Stimulated activated CD4-positive, alpha-beta T cell treated with anti-CD3 and anti-CD28 coated beads, Interleukin-12 subunit alpha, Interleukin-12 subunit beta, amount 100 ng/mL, for 4 hours (primary cell): ENCODE data around the gene ANO2.
"Not testable (repeated sequence)": the region's sequence is repeated elsewhere in the genome, so short reads cannot be mapped to it uniquely, and the experiment has no call there.

Experiments used
- DNase-seq: peaks from one replicate; pipeline ENCODE4 v3.0.0-alpha.2; 2020

ANO2 gene

DNA sequence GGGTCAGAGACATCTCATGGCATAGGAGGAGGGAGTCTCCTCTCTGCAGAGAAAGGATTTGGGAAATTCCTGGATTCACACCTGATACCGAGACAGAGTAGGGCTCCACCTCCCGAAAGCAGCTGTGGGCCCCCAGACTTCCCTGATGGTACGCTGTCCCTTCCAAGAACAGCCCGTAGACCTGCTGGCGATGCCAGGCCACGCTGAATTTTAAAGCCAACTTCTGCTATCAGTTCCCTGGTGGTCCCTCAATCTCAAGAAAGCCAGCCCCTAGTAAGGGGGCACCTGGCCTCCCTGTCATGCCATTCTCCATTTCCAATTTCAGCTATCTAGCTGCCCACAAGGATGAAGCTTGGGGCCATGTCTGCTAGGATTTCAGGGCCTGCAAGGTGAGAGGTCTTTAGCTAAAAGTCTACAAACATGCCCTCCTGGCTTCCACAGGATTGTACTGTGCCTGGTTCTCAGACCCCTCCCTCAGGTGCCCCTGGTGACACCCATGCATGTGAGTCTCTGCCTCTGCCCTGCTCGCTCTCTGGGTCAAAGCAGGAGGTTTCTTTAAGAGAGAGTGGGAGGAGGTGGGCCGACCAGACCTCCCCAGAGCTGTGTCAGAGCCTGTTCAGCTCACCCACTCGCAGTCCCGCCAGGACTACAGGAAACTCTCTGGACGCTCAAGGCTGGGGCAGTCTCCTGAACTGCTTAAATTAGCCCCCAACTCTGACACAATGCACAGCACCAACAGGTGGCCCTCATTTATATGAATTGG is 30.5 kb downstream of the ANO2 start:
- no peak for DNase-seq

DNA sequence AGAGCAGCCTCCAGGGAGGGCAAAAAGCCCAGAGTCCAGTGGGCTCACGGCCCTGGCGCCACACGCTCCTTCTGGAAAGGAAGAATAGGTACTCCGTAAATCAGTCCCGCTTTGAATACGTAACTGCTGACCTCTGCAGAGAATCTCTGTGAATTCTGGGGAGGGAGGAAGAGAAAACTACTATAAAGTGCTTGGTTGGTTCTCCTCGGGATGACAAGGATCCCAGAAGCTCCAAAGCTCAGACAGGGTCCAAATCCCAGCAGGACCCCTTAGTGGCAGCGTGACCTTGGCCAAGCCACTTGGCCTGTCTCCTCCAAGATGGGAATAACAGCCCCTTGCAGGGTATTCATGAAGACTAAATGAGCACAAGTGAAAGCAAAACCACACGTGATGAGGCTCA is 31.7 kb downstream of the ANO2 start:
- DNase-seq = no peak

DNA sequence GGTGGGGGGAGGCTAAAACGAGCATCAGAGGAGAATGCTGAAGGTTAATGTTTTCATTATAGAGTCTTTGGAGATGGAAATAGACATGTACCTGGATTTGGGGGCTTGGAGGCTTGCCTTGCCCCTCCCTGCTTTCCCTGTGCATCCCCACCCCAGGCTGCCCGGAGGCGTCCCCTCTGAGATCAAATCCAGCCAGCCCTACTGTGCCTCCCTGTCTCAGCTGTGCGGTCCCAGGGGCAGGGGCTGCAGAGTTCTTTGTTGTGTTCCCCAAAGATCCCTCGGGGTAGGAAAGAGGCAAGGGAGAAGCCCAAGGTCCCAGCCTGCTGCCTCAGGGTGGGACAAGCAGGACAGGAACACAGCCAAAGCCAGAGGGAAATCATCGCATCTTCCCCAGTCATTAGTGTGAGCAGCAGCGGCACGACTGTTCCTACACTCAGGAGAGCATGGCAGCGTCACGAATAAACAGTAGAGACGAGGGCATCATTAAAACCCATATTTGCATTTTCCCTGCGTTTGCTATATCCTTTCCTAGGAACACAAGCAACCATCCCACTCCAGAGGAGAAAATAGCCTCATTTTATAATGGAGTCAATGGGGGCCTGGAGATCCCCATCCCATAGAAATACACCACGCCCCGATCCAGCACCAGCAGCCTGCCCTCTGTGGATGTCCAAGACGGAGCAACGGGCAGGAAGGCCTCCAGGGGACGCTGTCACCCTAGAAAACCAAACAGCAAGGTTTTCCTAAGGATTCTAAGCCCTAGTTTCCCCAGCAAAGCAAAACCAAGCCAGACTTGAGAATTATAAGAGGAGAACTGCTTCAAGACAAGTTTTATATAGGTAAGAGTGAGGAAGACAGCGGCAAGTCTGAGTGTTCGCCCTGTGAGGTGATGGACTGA is 32.4 kb downstream of the ANO2 start:
- DNase-seq = no peak

DNA sequence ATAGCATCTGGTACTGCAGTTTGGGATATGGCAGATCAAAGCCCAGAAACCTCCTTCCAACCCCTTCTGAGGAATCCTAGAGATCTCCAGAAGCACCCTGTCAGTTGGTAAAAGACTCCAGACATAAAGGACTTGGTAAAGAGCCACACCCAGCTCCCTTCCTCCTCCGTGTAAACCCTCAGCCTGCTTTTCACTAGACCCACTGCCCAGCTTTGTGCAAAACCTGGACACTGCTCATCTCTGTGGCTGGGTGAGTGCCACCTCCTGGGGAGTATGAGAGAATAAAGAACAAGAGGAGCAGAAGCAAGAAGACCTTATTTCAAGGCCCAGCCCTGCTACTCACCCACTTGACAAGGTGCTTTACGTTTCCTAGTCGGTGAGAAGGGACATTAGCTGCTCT is 33.0 kb downstream of the ANO2 start:
- no peak for DNase-seq

DNA sequence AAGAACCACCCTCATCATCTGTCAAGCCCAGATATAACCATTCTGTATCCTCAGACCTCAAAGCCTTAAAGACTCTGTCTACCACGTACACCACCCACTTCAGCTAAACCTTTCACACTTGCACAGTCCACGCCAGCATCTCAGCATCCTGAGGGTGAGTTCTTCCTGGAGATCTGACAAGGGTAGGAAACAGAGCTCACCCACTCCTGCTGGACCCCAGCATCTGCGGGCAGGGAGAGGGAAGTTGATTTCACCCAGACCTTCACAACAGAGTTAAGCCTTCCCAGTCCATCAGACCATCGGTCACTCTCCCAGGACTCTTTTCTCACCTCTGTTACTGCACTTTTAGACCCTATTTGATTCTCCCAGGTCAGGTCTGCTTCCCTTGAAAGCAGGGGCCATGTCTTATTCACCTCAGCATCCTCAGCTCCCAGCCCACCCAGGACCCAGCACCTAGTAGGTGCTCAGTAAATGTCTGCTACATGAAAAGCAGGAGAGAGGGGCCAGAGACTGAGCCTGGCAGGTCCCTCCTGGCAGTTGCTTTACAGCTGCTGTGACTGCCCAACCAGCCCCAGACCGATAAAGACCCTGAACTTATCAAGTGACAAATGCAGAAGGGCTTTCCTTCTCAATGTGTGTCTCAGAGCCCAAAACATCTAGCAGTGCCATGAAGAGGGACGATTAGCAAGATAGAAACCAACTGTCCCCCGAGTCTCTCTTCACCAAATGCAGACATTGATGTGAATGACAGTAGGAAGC is 34.1 kb downstream of the ANO2 start:
- no peak for DNase-seq

DNA sequence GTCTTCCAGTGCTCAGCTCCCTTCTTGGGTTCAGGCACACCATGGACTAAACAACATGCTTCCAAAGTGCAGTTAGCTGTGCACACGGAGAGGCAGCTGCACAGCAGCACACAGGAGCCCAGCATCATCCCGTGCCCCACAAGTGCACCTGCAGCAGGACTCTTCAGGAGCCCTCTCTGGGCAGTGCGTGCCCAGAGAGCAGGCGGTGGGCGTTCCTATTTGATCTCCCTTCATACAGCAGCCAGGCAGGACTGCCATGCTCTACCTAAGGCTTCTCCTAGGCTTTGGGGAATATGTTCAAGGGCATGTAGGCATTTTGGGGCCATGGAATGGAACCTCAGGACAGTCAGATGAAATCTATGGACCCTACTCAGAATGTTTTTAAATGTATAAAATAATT is 35.5 kb downstream of the ANO2 start:
- DNase-seq = no peak

DNA sequence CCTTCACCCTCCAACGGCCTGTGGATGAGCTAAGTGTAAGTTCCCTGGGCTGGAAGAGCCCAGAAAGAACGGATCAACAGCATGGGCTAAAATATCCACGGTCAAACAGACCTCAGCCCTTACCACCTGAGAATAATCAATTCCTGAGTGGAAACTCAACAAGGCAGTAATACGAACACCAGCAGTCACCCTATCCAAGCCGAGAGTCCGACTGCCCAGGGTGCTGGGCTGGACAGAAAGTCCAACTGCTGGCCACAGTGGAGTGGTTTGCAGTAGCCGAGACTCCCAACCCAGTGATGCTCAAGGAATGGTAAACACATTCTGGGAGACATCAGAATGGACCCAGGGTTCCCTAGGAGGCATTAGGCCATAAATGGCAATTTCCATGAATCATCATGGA is 36.8 kb downstream of the ANO2 start:
- DNase-seq = no peak

DNA sequence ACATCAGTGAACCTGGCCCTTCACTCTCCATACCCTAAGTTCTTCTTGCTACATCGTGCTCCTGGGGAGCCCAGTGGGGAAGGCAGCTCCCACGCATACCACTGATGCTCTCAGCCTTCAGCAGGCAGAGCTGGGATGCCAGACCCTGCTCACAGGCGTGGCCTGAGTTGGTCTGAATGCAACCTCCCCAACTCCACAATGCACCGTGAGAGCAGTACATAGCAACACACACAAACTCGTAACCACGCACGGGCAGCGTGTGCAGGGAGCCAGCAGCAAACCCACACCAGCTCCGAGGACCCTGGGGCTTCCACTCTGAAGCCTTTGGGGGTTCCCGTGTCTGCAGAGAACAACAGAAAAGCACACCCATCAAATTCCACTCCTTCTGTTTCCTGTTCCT is 37.3 kb downstream of the ANO2 start:
- DNase-seq = no peak

DNA sequence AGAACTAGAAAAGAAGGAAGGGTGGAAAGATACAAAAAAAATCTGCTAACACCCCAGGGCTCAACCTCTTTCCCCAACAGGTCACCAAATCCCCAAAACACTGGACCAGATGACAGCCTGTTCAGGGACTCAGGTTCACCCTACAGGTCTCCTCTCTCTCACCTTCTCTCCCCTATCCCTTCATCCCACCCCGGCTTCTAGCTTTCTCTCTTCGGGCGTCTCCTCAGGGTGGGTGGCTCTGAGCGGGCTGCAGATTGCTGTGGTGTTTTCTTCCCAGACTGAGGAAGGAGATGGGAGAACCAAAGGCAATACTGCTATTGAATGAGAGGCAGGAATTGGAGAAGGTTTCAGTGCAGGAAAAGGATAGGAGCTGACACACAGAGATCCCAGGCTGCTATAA is 39.3 kb downstream of the ANO2 start:
- no peak for DNase-seq

DNA sequence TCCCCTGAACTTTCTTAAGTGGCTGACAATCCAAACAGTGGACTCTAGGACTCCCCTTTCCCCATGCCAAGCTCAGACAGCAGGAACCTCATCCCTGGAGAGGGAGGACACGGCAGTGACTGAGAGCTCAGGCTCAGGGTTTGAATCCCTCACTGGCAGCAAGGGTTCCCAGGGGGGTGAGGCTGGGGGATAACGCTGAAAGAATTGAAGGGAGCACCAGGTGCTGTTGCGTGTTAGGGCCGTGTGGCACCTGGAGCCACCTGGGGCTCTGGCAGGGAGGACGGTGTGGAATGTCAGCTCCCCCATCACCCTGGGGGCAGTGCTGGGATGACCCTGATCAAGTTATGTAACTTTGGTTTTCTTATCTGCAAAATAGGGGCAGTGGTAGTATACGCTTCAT is 40.1 kb downstream of the ANO2 start:
- no peak for DNase-seq

DNA sequence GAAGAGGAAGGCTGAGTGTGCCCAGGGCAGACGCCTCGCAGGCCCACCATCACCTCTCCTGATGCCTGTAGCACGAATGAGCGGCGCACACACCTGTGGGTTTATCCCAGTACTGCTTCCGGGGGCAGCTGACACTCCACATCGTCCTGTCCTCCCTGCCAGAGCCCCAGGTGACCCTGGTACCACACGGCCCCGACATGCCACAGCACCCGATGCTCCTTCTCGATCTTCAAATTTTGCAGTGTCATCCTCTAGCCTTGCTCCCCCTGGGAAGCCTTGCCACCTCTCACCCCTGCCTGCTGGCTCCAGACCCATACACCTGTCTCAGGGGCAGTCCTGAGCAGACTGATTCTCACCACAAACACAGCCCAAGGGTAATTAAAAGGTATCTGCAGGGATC is 40.6 kb downstream of the ANO2 start:
- no peak for DNase-seq

DNA sequence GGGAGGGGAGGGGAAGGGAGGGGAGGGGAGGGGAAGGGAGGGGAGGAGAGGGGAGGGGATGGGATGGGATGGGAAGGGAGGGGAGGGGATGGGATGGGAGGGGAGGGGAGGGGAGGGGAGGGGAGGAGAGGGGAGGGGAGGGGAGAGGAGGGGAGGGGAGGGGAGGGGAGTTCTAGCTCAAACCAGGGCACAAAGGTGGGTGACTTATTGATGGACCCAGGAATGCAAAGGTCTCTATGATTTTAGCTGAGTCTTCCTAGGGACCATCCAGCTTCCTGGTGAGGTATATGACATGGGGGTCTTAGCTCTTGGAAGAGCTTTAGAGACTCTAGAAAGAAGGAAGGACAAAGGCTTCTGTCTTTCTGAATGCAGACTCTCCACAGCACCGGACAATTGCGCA is 42.3 kb downstream of the ANO2 start:
- no peak for DNase-seq

DNA sequence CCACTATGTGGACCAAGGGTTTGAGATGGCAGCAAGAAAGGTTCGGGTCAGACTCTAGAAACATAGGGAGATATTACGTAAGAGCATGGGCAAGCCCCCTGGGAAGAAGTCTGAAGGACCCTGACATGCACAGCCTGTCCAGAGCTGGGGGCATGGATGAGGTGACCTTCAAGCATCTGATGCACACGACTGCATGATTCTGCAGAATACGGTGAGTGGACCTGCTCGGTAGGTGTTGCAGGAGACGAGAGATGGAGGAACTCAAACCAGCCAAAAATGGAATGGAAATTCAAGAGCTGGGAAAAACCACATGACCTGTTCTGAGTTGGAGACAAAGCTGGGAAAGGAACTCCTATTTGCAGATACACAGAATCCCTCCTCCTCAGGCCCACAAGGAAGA is 43.6 kb downstream of the ANO2 start:
- DNase-seq = no peak

DNA sequence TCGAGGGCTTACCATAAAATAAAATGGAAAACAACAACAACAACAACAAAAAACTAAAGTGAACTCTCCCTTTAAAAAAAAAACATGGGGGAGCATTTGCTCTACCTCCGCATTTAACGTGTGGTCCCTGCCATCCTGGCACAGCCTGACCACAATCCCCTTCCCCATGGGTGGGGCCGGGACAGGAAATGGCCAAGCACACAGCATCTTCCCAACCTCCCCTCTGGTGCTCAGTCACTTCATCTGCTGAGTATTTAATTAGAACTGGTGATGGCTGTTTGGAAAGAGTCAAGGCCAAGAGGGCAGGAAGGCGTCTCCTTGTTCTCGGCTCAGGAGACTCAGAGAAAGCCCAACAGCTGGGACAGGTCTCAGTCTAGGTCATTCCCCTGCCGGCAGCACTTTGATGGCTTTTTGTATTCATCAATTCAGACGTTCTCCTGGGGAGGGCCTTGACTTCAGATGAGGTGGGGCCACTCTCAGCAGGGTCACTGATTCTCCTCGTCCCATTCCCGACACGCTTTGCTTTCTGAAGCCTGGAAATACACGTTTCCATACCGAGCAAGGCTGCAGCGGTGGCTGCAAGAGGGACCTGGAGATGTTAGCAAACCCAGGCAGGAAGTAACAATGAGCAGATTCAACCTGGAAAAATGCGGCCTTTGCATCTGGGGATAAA is 44.4 kb downstream of the ANO2 start:
- no peak for DNase-seq

DNA sequence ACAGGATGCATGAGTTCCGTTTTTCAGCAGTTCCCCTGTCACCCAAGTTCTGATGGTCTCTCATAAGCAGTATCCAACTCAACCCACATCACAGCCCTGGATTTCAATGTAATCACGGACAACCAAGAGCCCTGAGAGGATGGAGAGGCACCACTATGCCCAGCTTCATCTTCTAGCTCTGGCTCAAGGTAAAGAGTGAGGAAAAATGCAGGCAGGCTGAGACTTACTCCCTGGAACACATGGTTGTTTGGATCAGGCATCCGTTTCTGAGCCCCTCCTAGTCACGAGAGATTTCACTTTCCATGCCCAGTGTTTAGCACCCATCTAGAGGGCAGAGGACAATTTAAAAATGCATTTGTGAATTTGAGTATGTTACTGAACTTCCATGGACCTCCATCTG is 45.0 kb downstream of the ANO2 start:
- no peak for DNase-seq

DNA sequence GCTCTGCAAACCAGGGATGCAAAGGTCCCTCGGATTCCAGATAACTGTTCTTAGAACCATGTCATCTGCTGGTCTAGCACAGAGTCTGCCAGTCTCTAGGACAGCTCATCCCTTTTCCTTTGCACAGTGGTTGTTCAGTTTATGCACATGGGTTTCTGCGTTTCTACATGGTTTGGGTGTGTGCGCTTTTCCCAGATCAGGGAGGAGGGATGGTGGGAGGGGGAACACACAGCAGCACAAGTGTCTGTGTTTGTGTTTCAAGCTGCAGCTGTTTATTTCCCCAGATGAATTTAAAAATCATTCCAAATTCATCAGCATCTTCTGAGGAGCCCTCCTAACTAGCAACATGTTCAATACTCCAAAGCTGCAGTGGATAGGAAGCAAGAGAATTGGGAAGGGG is 45.4 kb downstream of the ANO2 start:
- no peak for DNase-seq

DNA sequence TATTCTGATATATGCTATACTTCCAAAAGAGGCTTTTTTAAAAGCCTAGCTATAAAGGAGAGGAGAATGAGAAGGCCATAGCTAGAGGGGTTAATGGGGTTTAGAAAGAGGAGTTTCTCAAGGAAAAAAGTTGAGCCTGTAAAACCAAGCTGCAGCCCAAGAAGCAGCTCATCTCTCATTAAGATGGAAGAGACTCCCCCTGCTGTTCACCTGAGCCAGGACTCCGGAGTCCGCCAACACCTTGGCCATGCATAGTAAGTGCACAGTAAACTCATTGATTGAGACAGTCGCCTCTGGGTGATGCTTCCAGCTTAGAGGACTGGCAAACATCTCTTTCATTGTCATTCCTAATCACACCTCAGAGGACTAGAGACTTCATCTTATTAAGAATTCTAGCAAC is 46.2 kb downstream of the ANO2 start:
- no peak for DNase-seq

DNA sequence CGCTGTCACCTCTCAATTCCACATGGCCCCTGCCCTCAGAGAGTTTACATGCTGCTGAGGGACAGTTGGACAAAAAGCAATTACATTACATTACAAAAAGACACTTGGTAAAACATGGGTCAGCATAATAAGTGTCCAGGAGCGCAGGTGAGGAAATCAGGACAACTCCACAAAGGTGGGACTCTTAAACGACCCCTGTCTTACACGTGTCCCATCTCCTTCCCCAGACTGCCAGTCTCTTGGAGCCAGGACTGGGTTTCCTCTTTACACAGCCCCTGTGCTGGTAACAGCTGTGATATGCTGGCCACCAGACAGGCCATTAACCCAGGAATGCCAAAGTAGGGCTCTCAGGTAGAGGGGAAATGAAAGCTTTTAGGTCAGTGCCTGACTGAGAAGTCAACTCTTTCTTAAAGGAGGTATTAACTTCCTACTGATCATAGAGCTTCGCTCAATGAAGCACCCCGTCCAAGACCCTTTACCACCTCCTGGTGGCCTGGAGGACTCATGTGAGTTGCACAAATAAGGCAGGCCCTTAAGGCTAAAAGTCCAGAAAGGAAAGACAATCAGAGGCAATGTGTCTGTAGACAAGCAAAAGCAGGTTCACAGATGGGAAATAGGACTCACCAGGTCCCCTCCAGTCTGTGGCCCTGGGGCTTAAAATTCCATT is 55.5 kb downstream of the ANO2 start:
- no peak for DNase-seq

DNA sequence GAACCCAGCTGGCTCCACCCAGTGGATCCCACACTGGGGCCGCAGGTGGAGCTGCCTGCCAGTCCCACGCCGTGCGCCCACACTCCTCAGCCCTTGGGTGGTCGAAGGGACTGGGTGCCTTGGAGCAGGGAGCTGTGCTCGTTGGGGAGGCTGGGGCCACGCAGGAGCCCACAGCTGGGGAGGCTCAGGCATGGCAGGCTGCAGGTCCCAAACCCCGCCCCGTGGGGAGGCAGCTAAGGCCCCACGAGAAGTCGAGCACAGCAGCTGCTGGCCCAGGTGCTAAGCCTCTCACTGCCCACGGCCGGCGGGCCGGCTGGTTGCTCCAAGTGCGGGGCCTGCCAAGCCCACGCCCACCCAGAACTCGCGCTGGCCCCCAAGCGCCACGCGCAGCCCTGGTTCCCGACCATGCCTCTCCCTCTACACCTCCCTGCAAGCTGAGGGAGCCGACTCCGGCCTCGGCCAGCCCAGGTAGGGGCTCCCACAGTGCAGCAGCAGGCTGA is 56.2 kb downstream of the ANO2 start:
- no peak for DNase-seq

DNA sequence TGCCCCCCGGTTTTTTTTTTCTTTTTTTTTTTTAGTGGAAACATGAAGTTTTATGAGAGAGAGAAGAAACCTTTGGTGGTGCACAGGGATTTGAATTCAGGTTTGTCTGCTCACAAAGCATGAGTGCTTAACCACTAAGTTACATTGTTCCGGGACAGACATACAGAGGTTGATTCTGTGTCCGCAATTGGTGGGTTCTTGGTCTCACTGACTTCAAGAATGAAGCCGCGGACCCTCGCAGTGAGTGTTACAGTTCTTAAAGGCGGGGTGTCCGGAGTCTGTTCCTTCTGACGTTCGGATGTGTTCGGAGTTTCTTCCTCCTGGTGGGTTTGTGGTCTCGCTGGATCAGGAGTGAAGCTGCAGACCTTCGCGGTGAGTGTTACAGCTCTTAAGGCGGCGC is 57.2 kb downstream of the ANO2 start:
- DNase-seq = not testable (repeated sequence)

DNA sequence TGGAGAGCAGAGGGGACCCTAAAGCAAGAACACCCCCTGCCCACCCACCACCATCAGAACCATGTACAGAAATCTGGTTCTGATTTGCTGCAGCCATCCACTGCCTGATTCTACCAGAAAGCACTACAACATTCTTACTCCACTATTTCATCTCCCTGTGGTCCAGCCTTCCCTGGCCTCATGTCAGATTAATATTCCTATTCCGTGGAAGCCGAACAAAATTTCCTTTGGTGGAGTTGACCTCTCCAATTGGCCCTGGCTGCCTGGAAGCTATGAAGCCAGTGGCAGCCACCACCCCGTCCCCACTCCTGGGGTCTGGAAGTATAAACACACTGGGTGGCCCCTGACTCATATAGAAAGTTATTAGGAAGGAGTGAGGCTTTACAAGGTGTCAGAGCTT is 60.2 kb downstream of the ANO2 start:
- DNase-seq = no peak

DNA sequence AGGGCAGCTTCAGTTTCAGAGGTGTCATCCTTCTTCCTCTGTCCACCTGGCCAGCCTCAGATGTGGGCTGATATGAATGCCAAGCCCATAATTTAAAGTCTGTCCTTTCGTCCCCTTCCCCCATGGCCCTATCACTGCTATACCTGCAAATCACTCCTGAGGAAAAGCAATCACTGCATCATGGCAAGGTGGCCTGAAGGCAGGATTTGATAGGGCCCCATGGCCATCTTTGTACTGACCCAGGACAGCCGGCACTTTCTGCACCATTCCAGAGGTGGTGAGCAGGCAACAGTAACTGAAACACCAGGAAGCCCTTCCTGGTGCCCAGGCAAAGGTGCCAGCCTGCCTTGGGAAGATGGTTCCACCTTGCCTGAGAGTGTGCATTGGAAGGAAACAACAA is 60.8 kb downstream of the ANO2 start:
- DNase-seq = no peak
